Measurements from ENCODE around the gene NFATC4. TPM values are rescaled to one million over a fixed set of nuclear protein-coding genes. Genes with fewer than 3 reads are reported as not detected.
A peak's percentile ranks its signal among the peaks of the same experiment; 100 is the strongest.

Gene NFATC4
- total and polyA plus RNA-seq, 2 donors (not counting 1 experiment from before 2014, with no cell fraction given), result 3.1 to 7.6 TPM

GRCh38 chr14:24332268-24332993 is 35.6 kb upstream of the NFATC4 start:
- Histone ChIP-seq H4K20me1 (ENCODE audit: control insufficient read depth, insufficient read depth, low read length, poor library complexity, severe bottlenecking) (peaks cover 16% of the 10 kb centered on the region), H3K4me2 (replicated peaks; ENCODE audit: low read depth, low read length, poor library complexity, severe bottlenecking) (peak overlapping the region; percentile 88), H3K9ac (ENCODE audit: low read length) (peak overlapping the region; percentile 51), H3K4me1 (ENCODE audit: control insufficient read depth in 2 of 2, insufficient read depth in 2 of 2, low read length in 2 of 2) (peaks cover 39 to 43% of the 10 kb centered on the region in 2 donors), H3K79me2 (ENCODE audit: control insufficient read depth, insufficient read depth, low read length) (peaks cover 4% of the 10 kb centered on the region), H3K27ac (ENCODE audit: low read length in 2 of 2) (no peak overlapping the region), H3K27me3 (replicated peaks in 1 of 4; ENCODE audit: control extremely low read depth in 1 of 4, control insufficient read depth in 3 of 4, insufficient read depth in 4 of 4, low read length in 3 of 4) (peaks cover 0 to 33% (median 19%) of the 10 kb centered on the region in 4 experiments), H3K4me3 (ENCODE audit: control extremely low read depth in 1 of 5, extremely low read depth in 1 of 5, insufficient read depth in 1 of 5, low read depth in 2 of 5, low read length in 4 of 5) (peak overlapping the region in 4 of 5 experiments; percentile 37 to 67 (median 44)), H3K9me3 (ENCODE audit: control extremely low read depth in 1 of 3, control insufficient read depth in 2 of 3, insufficient read depth in 1 of 3, low read length in 2 of 3) (peaks cover 0 to 9% (median 0%) of the 10 kb centered on the region in 3 donors), H3K36me3 (replicated peaks in 1 of 2; ENCODE audit: control extremely low read depth in 1 of 2, control insufficient read depth in 1 of 2, extremely low read depth in 1 of 2, insufficient read depth in 2 of 2, low read length in 1 of 2) (peaks cover 0 to 15% of the 10 kb centered on the region in 2 experiments), H2AFZ (ENCODE audit: insufficient read depth, low read depth, low read length, poor library complexity, severe bottlenecking) (peak overlapping the region; percentile 69)
- Mint-ChIP-seq H3K27me3 (peaks cover 17% of the 10 kb centered on the region), H3K4me1 (peaks cover 39% of the 10 kb centered on the region), H3K4me3 (peak overlapping the region; percentile 93), H3K9me3 (ENCODE audit: insufficient read depth) (no peaks in the 10 kb centered on the region), H3K27ac (peak overlapping the region; percentile 76)
- ATAC-seq (ENCODE audit: low read depth) (peak; percentile 95), DNase-seq (peak; percentile 91)
- WGBS (ENCODE audit: insufficient coverage), result 17% methylated on average over 56 of the region's 56 CpGs
- intact Hi-C loops (cut with micrococcal nuclease), result loop anchor here (1.0 to 10.0 kb wide), 7 partner anchors 8 to 342 kb away; partner anchors contain the start of genes LTB4R and RABGGTA
- no peak for TF ChIP-seq EZH2 (IDR thresholded peaks at IDR 0.05; ENCODE audit: borderline replicate concordance, insufficient read depth, low read depth, low read length, poor library complexity, severe bottlenecking)
- TF ChIP-seq, protein P1, sequence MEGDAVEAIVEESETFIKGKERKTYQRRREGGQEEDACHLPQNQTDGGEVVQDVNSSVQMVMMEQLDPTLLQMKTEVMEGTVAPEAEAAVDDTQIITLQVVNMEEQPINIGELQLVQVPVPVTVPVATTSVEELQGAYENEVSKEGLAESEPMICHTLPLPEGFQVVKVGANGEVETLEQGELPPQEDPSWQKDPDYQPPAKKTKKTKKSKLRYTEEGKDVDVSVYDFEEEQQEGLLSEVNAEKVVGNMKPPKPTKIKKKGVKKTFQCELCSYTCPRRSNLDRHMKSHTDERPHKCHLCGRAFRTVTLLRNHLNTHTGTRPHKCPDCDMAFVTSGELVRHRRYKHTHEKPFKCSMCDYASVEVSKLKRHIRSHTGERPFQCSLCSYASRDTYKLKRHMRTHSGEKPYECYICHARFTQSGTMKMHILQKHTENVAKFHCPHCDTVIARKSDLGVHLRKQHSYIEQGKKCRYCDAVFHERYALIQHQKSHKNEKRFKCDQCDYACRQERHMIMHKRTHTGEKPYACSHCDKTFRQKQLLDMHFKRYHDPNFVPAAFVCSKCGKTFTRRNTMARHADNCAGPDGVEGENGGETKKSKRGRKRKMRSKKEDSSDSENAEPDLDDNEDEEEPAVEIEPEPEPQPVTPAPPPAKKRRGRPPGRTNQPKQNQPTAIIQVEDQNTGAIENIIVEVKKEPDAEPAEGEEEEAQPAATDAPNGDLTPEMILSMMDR (IDR thresholded peaks at IDR 0.05), result peak; percentile 80
- ChIA-PET CTCF (interaction anchor here (0.6 to 16.1 kb wide), 38 partner anchors 8 to 275 kb away, joined by 3 to 650 read pairs (median 5); partner anchors contain the start of genes CBLN3, CIDEB, DHRS1 and EMC9), POLR2A (interaction anchor here (0.7 to 3.5 kb wide), 9 partner anchors 21 to 109 kb away, joined by 3 to 42 read pairs (median 3); partner anchors contain the start of genes CBLN3, KHNYN and TINF2)

Data from B cell (primary cell).